Testis (tissue), 3 donors: ENCODE data around the gene BBC3. TPM values are rescaled to one million over a fixed set of nuclear protein-coding genes. Genes with fewer than 3 reads are reported as not detected.

Experiments used
- DNase-seq: peaks from one replicate; pipeline ENCODE4 v3.0.0-alpha.2; 2019
- H3K27ac ChIP-seq, 2 donors: fragments of 200-600 bp; sonication (generic); one replicate each; pipeline ENCODE4 v1.5.1; 2019
- H3K27me3 ChIP-seq: fragments of 200-600 bp; sonication (generic); one replicate; pipeline ENCODE4 v1.5.1; 2019
- H3K36me3 ChIP-seq: fragments of 200-600 bp; sonication (generic); one replicate; pipeline ENCODE4 v1.5.1; 2017; ENCODE audit warnings: low read depth; ENCODE audit errors: missing control alignments
- H3K4me1 ChIP-seq: fragments of 200-600 bp; sonication (generic); one replicate; pipeline ENCODE4 v1.5.1; 2019
- H3K4me3 ChIP-seq, 2 donors: fragments of 200-600 bp; sonication (generic); one replicate each; pipeline ENCODE4 v1.5.1; 2017 to 2019
- H3K9me3 ChIP-seq: fragments of 200-600 bp; sonication (generic); one replicate; pipeline ENCODE4 v1.5.1; 2017
- CTCF ChIP-seq, 3 experiments: fragments of 450-650 bp in 2 of 3; fragments of 200-600 bp in 1 of 3; sonication (generic) in 1 of 3; IDR thresholded peaks; one replicate each; pipeline ENCODE4 v1.5.1; 2016 to 2019; ENCODE audit warnings: antibody characterized with exemption in 3 of 3, mild to moderate bottlenecking in 2 of 3, moderate library complexity in 1 of 3
- POLR2A ChIP-seq: fragments of 450-650 bp; IDR thresholded peaks from one replicate; pipeline ENCODE4 v1.6.1; 2017; ENCODE audit warnings: antibody characterized with exemption, mild to moderate bottlenecking, moderate library complexity
- WGBS, 2 donors: methylation state at CpG; one replicate each; pipeline ENCODE4 v1.1.5; 2018; 5-methylcytosine and 5-hydroxymethylcytosine counted together
- intact Hi-C: fragments of 100-400 bp; cut with DNase I; formaldehyde crosslinking; loops from one replicate; pipeline ENCODE4 v1.15.1; 2023; ENCODE audit warnings: low total_unique reads
- polyA plus RNA-seq: library from polyadenylated mRNA; stranded (reverse); fragments of 350-450 nt; fragmentation: Illumina TruSeq; extraction: RNeasy Lipid Tissue Mini Kit (QIAGEN cat#74804); gene quantifications from one replicate; pipeline ENCODE4 v1.2.3, GENCODE V29; 2014; ENCODE audit warnings: low read depth, low replicate concordance; ENCODE audit not compliant: insufficient read depth
- total RNA-seq, 2 donors: library from RNA; depleted of rRNA; stranded (reverse); fragments of >200 nt; gene quantifications; one replicate each; pipeline ENCODE4 v1.2.3, GENCODE V29; 2016

BBC3 gene
- total and polyA plus RNA-seq, 3 donors from 2014 or later, result 3.3 to 10.2 (median 10.0) TPM

GRCh38 chr19:47231215-47232054 is 436 bp upstream of the BBC3 start:
- DNase-seq, result peak; percentile 89
- Histone ChIP-seq H3K27ac (peak overlapping the region; percentile 41 to 99), H3K4me3 (peak overlapping the region; percentile 84 to 88), H3K4me1 (peaks cover 26% of the 10 kb centered on the region), H3K27me3 (no peaks in the 10 kb centered on the region), H3K36me3 (no peaks in the 10 kb centered on the region), H3K9me3 (no peaks in the 10 kb centered on the region)
- TF ChIP-seq CTCF (IDR thresholded peaks at IDR 0.05) (no peak), POLR2A (no peak)
- intact Hi-C loops, result no loop called here
- 0 to 33% methylated on average over 1 to 10 of the region's 51 CpGs for WGBS, 2 donors

GRCh38 chr19:47230054-47230920 is 712 bp downstream of the BBC3 start:
- TF ChIP-seq CTCF (IDR thresholded peaks at IDR 0.05), result peak; percentile 79 to 92 (median 91)
- no peak for TF ChIP-seq POLR2A
- no peaks in the 10 kb centered on the region for H3K36me3 ChIP-seq
- WGBS, 2 donors, result 1% methylated on average over 47 of the region's 84 CpGs; no CpG with 5 or more reads in 1 of the 2 donors
- peak overlapping the region; percentile 99 for H3K27ac ChIP-seq
- H3K27me3 ChIP-seq, result no peaks in the 10 kb centered on the region
- H3K9me3 ChIP-seq, result no peaks in the 10 kb centered on the region
- peak overlapping the region; percentile 84 to 88 for H3K4me3 ChIP-seq
- H3K4me1 ChIP-seq, result peaks cover 26% of the 10 kb centered on the region
- DNase-seq, result peak; percentile 72
- intact Hi-C loops, result no loop called here

- peaks cover 26% of the 10 kb centered on the region for H3K4me1 ChIP-seq
- intact Hi-C loops, result no loop called here
- H3K4me3 ChIP-seq, result peak overlapping the region; percentile 84 to 88
- TF ChIP-seq POLR2A (no peak), CTCF (IDR thresholded peaks at IDR 0.05) (no peak)
- DNase-seq, result peak; percentile 45
- H3K36me3 ChIP-seq, result no peaks in the 10 kb centered on the region
- no peaks in the 10 kb centered on the region for H3K27me3 ChIP-seq
- WGBS, 2 donors, result 2 to 8% methylated on average over 9 of the region's 9 CpGs
- peak overlapping the region; percentile 99 for H3K27ac ChIP-seq
- H3K9me3 ChIP-seq, result no peaks in the 10 kb centered on the region
These were observed 1.3 kb downstream of the BBC3 start for GRCh38 chr19:47229676-47230053.

- Histone ChIP-seq H3K4me1 (peaks cover 26% of the 10 kb centered on the region), H3K9me3 (no peaks in the 10 kb centered on the region), H3K27me3 (no peaks in the 10 kb centered on the region), H3K4me3 (peak overlapping the region in 1 of 2 donors; percentile 84), H3K27ac (peak overlapping the region; percentile 99), H3K36me3 (no peaks in the 10 kb centered on the region)
- intact Hi-C loops, result no loop called here
- DNase-seq, result peak; percentile 42
- TF ChIP-seq CTCF (IDR thresholded peaks at IDR 0.05) (no peak), POLR2A (no peak)
- WGBS, 2 donors, result 36 to 39% methylated on average over 10 of the region's 10 CpGs
These were observed 1.9 kb downstream of the BBC3 start for GRCh38 chr19:47228937-47229675.
